Right kidney (tissue), 1 donor: ENCODE results near the gene SCT.

Experiments used
- DNase-seq: peaks from one replicate; pipeline ENCODE4 v3.0.0-alpha.2; 2016

The SCT gene

DNA sequence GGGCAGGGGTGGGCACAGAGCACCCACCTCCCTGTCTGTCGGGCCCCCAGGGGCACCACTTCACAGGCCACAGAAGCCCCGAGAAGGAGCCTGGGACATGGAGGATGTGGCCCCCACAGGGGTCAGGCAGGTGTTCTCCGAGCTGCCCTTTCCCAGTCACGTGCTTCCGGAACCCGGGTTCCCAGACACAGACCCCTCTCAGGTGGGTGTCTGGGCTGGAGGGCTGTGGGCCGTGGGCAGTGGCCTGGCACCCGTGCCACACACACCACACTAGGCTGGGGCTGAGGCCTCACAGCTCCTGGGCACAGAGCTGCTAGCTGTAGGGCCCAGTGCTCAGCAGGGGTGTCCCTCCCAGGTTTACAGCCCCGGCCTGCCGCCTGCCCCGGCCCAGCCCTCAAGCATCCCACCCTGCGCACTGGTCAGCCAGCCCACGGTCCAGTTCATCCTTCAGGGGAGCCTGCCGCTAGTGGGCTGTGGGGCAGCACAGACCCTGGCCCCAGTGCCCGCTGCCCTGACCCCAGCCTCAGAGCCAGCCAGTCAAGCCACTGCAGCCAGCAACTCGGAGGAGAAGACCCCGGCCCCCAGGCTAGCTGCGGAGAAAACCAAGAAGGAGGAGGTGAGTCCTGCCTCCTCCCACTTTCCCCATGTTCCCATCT is 16.7 kb downstream of the SCT start:
- no peak for DNase-seq

DNA sequence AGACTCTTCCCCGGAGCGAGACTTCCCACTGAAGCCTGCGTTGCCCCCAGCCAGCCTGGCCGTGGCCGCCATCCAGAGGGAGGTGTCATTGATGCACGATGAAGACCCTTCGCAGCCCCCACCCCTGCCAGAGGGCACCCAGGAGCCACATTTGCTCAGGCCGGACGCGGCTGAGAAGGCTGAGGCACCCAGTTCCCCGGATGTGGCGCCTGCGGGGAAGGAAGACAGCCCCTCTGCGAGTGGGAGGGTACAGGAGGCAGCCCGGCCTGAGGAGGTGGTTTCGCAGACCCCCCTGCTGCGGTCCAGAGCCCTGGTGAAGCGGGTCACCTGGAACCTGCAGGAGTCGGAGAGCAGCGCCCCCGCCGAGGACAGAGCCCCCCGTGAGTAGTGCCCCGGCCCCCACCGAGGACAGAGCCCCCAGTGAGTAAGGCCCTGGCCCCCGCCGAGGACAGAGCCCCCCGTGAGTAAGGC is 17.6 kb downstream of the SCT start:
- no peak for DNase-seq

DNA sequence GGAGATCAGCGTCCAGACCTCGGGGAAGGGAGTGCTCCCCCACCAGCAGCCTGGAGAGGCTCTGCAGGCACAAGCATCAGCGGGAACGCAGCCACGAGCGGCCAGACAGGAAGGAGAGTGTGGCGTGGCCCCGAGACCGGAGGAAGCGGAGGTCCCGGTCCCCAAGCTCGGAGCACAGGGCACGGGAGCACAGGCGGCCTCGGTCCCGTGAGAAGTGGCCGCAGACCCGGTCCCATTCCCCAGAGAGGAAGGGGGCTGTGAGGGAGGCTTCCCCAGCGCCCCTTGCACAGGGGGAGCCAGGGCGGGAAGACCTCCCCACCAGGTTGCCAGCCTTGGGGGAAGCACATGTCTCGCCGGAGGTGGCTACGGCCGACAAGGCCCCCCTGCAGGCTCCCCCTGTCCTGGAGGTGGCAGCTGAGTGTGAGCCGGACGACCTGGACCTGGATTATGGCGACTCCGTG is 18.2 kb downstream of the SCT start:
- no peak for DNase-seq

DNA sequence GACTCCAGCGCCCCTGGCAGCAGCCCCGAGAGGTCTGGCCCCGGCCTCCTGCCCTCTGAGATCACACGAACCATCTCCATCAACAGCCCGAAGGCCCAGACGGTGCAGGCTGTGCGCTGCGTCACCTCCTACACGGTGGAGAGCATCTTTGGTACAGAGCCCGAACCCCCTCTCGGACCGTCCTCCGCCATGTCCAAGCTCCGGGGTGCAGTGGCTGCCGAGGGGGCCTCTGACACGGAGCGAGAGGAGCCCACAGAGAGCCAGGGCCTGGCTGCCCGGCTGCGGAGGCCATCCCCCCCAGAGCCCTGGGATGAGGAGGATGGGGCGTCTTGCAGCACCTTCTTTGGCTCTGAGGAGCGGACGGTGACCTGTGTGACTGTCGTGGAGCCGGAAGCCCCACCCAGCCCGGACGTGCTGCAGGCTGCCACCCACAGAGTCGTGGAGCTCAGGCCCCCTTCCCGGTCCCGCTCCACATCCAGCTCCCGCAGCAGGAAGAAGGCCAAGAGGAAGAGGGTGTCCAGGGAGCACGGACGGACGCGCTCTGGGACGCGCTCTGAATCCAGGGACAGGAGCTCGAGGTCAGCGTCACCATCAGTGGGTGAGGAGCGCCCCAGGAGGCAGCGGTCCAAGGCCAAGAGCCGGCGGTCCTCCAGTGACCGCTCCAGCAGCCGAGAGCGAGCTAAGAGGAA is 18.9 kb downstream of the SCT start:
- DNase-seq = no peak

DNA sequence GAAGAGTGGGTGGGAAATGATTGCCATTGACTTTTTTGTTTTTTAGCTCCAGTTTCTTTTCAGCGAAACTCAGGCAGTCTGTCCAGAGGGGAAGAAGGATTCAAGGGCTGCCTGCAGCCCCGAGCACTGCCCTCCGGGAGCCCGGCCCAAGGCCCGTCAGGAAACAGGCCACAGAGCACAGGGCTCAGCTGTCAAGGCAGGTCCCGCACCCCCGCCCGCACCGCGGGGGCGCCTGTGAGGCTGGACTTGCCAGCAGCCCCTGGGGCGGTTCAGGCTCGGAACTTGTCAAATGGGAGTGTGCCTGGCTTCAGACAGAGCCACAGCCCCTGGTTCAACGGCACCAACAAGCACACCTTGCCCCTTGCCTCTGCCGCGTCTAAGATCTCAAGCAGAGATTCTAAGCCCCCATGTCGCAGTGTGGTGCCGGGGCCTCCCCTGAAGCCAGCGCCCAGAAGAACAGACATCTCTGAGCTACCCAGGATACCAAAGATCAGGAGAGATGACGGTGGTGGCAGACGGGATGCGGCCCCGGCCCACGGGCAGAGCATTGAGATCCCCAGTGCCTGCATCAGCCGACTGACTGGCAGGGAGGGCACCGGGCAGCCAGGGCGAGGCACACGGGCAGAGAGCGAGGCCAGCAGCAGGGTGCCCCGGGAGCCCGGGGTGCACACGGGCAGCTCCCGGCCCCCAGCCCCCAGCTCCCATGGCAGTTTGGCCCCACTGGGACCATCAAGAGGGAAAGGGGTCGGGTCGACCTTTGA is 19.8 kb downstream of the SCT start:
- no peak for DNase-seq

DNA sequence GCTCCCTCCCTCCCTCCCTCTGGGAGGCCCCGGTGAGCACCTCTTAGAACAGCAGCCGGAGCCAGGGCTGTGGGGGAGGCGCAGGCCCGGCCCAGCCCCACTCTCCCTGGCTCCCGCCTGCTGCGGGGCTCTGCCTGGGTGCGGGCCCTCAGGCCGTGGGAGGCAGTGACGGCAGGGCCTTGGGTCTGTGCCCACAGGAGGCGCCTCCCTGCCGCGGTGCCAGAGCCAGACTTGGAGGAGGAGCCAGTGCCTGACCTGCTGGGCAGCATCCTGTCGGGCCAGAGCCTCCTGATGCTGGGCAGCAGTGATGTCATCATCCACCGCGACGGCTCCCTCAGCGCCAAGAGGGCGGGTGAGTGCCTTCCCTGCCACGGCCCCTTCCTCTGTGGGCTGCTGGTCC is 20.7 kb downstream of the SCT start:
- DNase-seq = no peak

DNA sequence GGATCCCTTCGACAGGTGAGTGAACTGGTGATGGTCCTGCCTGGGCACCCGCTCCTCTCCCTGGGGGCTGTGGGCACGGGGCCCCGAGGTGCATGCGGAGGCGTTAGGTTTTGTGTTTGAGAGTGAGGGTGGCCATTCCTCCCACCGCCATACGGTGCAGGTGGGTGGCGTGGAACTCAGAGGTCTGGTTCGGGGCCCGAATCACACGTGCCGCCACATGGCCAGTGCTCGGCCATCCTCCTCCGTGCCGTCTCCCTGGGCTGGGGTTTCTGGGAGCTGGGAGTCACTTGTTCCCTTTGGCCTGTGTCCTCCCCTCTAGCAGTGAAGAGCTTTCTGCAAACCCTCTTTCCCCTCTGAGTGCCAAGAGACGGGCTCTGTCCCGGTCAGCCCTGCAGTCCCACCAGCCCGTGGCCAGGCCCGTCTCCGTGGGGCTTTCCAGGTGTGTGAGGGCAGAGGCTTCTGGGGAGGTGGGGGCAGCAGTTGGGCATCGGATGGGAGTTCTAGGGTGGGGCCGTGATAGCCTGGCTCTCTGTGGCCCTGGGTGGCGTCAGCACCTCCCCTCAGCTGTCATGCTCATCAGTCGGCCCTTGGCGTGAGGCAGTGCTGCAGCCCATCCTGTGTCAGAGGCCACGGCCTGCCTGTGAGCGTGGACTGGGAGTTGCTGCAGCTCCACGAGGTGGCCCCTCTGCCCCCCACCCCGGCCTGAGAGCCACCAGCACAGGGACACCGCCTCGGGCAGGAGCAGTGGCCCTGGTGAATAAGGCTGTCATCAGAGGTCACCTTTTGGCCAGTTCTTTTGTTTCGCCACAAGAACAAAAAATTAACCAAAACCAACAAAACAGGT is 21.5 kb downstream of the SCT start:
- no peak for DNase-seq

DNA sequence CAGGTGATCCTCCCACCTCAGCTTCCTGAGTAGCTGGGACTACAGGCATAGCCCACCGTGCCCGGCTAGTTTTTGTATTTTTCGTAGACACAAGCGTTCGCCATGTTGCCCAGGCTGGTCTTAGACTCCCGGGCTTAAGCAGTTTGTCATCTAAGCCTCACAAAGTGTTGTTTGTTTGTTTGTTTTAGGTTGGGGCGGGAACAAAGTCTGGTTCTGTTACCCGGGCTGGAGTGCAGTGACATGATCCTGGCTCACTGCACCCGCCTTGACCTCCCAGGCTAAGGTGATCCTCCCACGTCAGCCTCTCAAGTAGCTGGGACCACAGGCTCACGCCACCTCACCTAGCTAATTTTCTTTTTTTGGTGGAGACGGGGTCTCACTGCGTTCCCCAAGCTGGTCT is 23.8 kb downstream of the SCT start:
- DNase-seq = no peak

DNA sequence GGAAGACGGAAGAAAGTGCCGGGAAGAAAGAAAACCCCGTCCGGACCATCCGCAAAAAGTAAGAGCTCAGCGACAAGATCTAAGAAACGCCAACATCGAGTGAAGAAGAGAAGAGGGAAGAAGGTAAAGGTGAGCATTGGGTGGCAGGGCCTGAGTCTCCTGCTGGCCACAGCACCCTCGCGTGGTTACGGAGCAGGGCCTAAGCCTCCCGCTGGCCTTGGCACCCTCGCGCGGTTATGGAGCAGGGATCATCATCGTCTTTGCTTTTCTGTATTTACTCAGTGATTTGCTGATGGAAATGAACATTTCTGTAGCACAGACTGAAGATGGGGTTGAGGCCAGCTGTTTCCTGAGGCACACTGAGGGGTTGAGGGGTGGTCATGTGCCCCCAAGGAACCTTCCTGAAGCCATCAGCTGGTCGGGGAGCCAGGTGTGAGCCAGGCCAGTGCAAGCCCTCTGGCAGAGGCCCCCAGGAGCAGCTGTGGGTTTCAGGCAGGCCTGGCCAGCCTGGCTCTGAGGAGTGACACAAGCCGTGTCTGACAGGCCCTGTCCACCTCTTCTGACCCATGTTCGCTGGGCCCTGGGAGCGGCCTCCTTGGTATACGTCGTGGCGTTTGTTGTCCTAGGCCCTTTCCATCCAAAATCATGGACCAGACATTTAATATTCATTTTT is 25.3 kb downstream of the SCT start:
- no peak for DNase-seq

DNA sequence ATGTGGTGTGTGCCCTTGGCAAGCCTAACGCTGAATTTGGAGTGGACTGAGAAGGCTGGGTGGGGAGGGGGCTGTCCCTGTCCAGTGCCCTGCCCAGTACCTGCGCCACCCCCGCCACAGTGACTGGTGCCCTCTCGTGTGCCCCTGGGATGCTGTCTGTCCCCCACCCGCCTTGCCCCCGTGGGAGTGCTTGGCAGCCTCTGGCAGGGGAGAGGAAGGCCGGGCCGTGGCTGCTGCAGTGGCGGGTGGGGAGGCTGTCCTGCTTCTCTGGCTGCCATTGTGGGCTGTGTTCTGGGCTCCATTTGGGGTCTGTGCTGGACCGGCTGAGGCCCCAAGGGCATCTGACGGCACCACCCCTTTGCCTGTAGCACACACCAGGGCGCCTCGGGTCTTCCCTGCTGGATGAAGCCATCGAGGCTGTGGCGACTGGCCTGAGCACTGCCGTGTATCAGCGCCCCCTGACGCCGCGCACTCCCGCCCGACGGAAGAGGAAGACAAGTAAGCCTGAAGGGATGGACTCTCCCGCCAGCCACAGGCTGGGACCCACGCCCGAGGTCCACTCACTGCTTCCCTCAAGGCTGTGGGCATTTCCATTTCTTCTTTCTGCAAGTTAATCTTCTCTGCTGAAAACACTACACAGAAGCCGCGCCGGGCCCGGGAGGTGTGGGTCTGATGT is 28.8 kb downstream of the SCT start:
- no peak for DNase-seq

DNA sequence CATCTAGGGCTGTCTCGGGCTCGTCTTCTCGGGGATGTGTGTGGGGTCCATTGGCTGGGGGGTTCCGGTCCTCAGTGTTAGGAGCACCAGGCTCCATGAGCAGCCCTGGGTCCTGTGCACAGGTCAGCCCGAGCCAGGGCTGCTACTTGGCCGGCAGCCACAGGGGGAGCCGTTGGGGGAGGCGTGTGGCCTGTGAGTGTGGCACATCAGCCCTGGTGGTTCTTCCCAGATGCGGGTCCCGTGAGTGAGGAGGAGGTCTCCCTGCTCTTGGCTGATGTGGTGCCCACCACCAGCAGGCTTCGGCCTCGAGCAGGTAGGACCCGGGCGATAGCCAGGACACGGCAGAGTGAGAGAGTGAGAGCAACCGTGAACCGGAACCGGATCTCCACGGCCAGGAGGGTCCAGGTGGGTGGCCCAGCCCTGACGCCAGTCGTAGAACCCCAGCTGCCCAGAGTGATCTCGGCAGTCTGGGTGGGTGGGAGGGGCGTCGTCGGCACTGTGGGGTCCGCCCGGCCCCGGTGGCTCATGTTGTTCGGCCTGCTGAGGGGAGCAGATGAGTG is 29.7 kb downstream of the SCT start:
- no peak for DNase-seq

DNA sequence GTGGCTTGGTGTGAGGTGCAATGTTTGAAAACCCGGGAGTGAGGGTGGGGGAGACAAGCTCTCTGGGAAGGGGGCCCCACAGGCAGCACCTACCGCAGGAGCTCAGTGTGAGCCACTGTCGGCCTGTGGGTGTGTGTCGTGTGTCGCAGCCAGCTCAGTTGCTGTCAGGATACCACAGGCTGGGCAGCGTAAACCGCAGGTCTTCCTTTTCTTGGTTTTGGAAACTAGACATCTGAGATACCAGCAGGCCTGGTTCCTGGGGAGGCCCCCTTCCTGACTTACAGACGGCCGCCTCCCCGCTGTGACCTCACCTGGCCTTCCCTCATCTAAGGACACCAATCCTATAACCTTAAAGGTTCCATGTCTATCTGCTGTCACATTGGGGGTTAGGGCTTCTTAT is 30.6 kb downstream of the SCT start:
- DNase-seq = no peak

DNA sequence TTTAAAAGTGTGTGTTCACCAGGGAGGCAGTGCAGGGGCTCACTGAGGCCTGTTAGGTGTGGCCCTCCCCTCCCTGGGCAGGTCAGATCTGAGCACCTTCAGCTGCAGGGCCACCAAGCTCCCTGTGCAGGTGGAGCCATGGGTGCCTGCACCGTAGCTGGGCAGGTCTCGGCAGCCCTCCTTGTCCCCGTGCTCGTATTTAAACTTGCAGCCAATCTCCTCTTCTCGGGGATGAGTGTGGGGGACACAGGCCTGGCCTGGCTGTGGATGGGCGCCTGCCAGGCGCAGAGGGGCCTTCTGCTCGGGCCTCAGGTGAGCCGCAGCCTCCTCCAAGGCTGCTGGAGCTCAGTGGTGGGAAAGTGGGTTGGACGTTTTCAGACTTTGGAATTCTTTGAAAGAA is 31.6 kb downstream of the SCT start:
- DNase-seq = no peak

DNA sequence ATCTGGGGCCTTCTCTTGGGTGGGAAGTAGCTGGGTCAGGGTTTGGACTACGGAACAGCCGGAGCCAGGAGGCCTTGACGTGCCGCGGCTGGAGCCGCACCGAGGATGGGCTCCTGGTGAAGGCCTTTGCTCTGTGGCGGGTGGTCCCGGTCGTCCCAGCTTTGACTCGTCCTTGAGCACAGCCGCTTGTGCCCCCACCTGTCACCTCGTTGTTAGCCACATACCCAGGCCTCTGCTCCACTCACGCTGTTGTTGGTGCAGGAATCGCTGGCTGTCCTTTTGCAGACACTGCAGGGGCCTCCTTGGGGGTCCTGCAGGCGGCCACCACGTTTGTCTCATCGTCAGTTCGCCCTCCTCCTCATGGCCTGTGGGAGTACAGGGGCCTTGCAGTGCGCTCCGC is 33.6 kb downstream of the SCT start:
- DNase-seq = no peak

DNA sequence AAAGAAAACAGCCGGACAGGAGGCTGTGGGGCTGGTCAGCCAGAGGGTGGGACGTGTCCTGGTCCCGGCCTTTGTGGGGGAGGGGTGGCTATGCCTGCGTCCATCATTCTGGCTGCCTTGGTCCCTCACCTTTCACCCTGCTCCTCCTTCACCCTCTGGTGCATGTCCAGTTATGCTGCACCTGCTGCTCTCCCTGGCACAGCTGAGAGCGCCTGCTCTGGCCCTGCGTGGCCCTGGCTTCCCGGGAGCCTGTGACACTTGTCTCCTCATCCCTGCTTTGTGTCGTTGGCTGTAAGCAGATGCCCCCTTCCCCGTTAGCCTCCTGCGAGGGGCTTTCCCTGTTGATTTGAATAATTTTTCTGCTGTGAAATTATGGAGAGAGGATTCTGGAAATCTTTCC is 34.1 kb downstream of the SCT start:
- no peak for DNase-seq

DNA sequence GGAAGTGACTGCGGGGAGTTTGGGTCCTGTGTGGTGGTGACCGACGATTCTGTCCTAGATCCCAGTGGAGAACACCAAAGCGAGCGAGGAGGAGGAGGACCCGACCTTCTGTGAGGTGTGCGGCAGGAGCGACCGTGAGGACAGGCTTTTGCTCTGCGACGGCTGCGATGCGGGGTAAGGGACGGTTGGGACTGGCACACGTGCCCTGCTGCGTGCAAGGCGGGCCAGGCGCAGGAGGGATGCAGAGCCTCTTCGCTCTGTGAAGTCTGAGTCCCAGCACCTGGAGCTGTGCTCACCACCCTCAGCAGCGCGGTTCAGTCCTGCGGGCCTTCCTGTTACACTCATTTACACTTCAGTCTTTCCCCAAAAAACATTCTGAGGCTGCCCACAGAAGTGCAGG is 34.5 kb downstream of the SCT start:
- no peak for DNase-seq

DNA sequence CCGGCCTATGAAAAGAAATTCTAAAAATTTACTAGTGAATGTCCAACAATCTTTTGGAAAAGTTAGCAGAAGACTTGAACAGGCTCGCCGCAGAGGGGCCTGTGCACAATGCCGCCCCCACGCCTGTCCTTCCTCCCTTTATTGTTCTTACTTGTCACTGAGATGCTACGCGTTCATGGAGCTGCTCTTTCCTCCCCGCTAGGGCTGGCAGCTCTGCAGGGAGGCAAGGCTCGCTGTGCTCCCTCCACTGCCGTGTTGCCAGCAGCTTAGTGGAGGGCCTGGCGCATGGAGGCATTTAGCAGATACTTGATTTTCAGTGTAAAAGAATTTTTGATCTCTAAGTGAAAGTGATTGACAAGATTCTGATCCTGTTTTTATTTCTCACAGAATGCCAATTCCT is 36.0 kb downstream of the SCT start:
- no peak for DNase-seq

DNA sequence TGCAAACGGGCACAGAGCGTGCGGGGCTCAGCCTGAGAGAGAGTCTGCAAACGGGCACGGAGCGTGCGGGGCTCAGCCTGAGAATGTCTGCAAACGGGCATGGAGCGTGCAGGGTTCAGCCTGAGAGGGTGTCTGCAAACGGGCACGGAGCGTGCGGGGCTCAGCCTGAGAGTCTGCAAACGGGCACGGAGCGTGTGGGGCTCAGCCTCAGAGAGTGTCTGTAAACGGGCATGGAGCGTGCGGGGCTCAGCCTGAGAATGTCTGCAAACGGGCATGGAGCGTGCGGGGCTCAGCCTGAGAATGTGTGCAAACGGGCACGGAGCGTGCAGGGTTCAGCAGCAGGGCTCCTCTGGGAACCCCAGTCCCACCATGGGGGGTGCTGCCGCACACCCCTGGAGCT is 37.2 kb downstream of the SCT start:
- DNase-seq = no peak

DNA sequence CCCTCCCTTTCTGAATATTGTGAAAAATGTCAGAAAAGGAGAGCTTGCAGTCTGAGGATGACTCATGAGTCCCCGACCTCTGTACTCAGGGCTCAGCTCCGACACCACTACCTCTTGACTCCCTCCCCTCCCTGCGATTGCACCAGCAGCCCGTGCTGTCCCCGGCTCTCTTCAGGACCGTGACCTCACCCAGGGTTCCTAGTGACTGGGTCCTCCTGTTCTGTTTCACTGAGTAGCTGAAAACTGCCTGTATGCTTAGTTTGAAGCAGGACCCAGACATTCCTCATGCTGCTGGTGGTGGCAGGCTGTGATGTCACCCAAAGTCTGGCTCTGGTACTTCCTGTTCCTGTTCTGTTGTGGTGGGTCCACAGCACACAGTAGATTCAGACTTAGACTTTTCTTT is 39.0 kb downstream of the SCT start:
- no peak for DNase-seq

DNA sequence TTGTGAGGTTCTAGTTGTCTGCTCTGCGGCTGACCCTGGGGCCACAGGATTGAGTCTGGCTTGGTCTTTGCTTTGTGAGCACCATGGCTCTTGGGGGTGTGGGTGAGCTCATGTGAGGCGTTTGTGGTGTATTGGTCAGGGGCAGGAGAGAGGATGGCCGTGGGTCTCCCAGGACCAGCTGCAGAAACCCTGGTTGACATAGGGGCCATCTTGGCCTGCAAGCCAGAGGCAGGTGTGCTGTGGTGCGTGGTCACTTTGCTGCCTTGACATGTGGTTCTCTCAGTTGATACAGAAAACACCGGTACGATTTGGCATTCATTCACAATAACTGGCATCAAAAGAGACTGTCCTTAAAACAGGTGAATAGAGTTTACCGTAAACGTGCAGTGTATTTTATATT is 39.4 kb downstream of the SCT start:
- no peak for DNase-seq
